HEK293T (cell line): ENCODE measurements around the gene TLX2.

Experiments
- ARNT ChIP-seq: fragments of 450-650 bp; IDR thresholded peaks from 2 replicates; pipeline ENCODE4 v1.6.1; 2017; ENCODE audit warnings: mild to moderate bottlenecking
- BHLHE40 ChIP-seq: fragments of 450-650 bp; IDR thresholded peaks from 2 replicates; pipeline ENCODE4 v1.6.1; 2016; ENCODE audit warnings: mild to moderate bottlenecking, moderate library complexity, borderline replicate concordance
- FOXA1 ChIP-seq: fragments of 450-650 bp; IDR thresholded peaks from 2 replicates; pipeline ENCODE4 v1.6.1; 2016; ENCODE audit warnings: mild to moderate bottlenecking
- FOXK2 ChIP-seq: fragments of 450-650 bp; IDR thresholded peaks from 2 replicates; pipeline ENCODE4 v1.6.1; 2016; ENCODE audit warnings: mild to moderate bottlenecking
- FOXM1 ChIP-seq: fragments of 450-650 bp; IDR thresholded peaks from 2 replicates; pipeline ENCODE4 v1.6.1; 2017; ENCODE audit warnings: mild to moderate bottlenecking, borderline replicate concordance
- HDGF ChIP-seq: fragments of 450-650 bp; IDR thresholded peaks from 2 replicates; pipeline ENCODE4 v1.6.1; 2017; ENCODE audit warnings: antibody characterized with exemption, borderline replicate concordance
- LEF1 ChIP-seq: fragments of 450-650 bp; IDR thresholded peaks from 2 replicates; pipeline ENCODE4 v1.6.1; 2017; ENCODE audit warnings: mild to moderate bottlenecking, borderline replicate concordance
- NFRKB ChIP-seq: fragments of 450-650 bp; IDR thresholded peaks from 2 replicates; pipeline ENCODE4 v1.6.1; 2016; ENCODE audit warnings: mild to moderate bottlenecking, moderate library complexity
- SP1 ChIP-seq: fragments of 450-650 bp; IDR thresholded peaks from 2 replicates; pipeline ENCODE4 v1.6.1; 2017

GRCh38 chr2:74559912-74560311, 45.7 kb downstream of the TLX2 start:
- TF ChIP-seq FOXA1 (no peak), HDGF (no peak), LEF1 (no peak), FOXM1 (no peak), SP1 (no peak), BHLHE40 (no peak), FOXK2 (no peak), NFRKB (no peak), ARNT (no peak)
